Bronchial epithelial cell (primary cell): ENCODE measurements around the gene VSTM2L. TPM values are rescaled to one million over a fixed set of nuclear protein-coding genes. Genes with fewer than 3 reads are reported as not detected.
A peak's percentile ranks its signal among the peaks of the same experiment; 100 is the strongest.

Source experiments
- DNase-seq: peaks from one replicate; pipeline ENCODE4 v3.0.0-alpha.2; 2010; ENCODE audit warnings: low read depth
- FAIRE-seq: peaks from 2 replicates; lab custom pipeline; 2011; peaks lifted over from hg19 to GRCh38; lab: Jason Lieb, UNC
- H3K27me3 ChIP-seq: 2 replicates; pipeline ENCODE4 v1.5.1; 2011; ENCODE audit warnings: low read length; ENCODE audit not compliant: control insufficient read depth, insufficient read depth
- H3K36me3 ChIP-seq: 2 replicates; pipeline ENCODE4 v1.5.1; 2011; ENCODE audit warnings: low read length; ENCODE audit not compliant: control insufficient read depth, insufficient read depth
- H3K4me3 ChIP-seq: 2 replicates; pipeline ENCODE4 v1.5.1; 2011; ENCODE audit warnings: mild to moderate bottlenecking, low read depth, low read length, control low read depth
- CTCF ChIP-seq: IDR thresholded peaks from 2 replicates; pipeline ENCODE4 v1.5.1; 2011; ENCODE audit warnings: mild to moderate bottlenecking, moderate library complexity, low read length, control low read depth, inconsistent platforms; ENCODE audit not compliant: insufficient read depth, severe bottlenecking
- total RNA-seq: library from RNA; depleted of rRNA; stranded (reverse); fragments of >200 nt; gene quantifications from 2 replicates; pipeline ENCODE4 v1.2.1, GENCODE V29; 2014

Gene VSTM2L
- total RNA-seq, 1 donor from 2014 or later: 5.0 TPM

- no peak for TF ChIP-seq CTCF
Observed at GRCh38 chr20:37905671-37906613, 3.0 kb downstream of the VSTM2L start.

GRCh38 chr20:37907330-37907676 is 4.4 kb downstream of the VSTM2L start:
- Histone ChIP-seq H3K4me3 (no peak overlapping the region), H3K27me3 (no peaks in the 10 kb centered on the region), H3K36me3 (no peaks in the 10 kb centered on the region)
- no peak for TF ChIP-seq CTCF
- FAIRE-seq (no peak), DNase-seq (no peak)

More at GRCh38 chr20:37905671-37906613, 3.0 kb downstream of the VSTM2L start:
- H3K27me3 ChIP-seq: no peaks in the 10 kb centered on the region
- DNase-seq (no peak), FAIRE-seq (peak; percentile 79)
- H3K4me3 ChIP-seq: no peak overlapping the region
- no peaks in the 10 kb centered on the region for H3K36me3 ChIP-seq

- FAIRE-seq (no peak), DNase-seq (peak; percentile 42)
- Histone ChIP-seq H3K4me3 (no peak overlapping the region), H3K27me3 (no peaks in the 10 kb centered on the region), H3K36me3 (no peaks in the 10 kb centered on the region)
- no peak for TF ChIP-seq CTCF
Observed at GRCh38 chr20:37907677-37908401, 4.9 kb downstream of the VSTM2L start.

- TF ChIP-seq CTCF: no peak
- no peaks in the 10 kb centered on the region for H3K27me3 ChIP-seq
- FAIRE-seq: no peak
- no peaks in the 10 kb centered on the region for H3K36me3 ChIP-seq
- no peak for DNase-seq
- no peak overlapping the region for H3K4me3 ChIP-seq
Observed at GRCh38 chr20:37911261-37911660, 8.3 kb downstream of the VSTM2L start.

GRCh38 chr20:37911838-37912281 is 8.9 kb downstream of the VSTM2L start:
- no peak overlapping the region for H3K4me3 ChIP-seq
- TF ChIP-seq CTCF: no peak
- no peaks in the 10 kb centered on the region for H3K36me3 ChIP-seq
- H3K27me3 ChIP-seq: no peaks in the 10 kb centered on the region
- no peak for FAIRE-seq
- peak; percentile 41 for DNase-seq
